ENCODE data around the gene UGT1A4.

Gene UGT1A4

GRCh38 chr2:233814056-233814835 lies 95.7 kb downstream of the UGT1A4 start:
- no peak for DNase-seq

GRCh38 chr2:233815861-233816260 lies 97.3 kb downstream of the UGT1A4 start:
- DNase-seq, result no peak

- no peak for DNase-seq
These were observed 97.8 kb downstream of the UGT1A4 start for GRCh38 chr2:233816334-233816733.

GRCh38 chr2:233816771-233817170 lies 98.2 kb downstream of the UGT1A4 start:
- no peak for DNase-seq

- no peak for DNase-seq
These were observed 98.9 kb downstream of the UGT1A4 start for GRCh38 chr2:233817361-233817911.

GRCh38 chr2:233817995-233818638 lies 99.6 kb downstream of the UGT1A4 start:
- no peak for DNase-seq

GRCh38 chr2:233818639-233819621 lies 100.4 kb downstream of the UGT1A4 start:
- DNase-seq, result no peak

GRCh38 chr2:233819884-233820773 lies 101.6 kb downstream of the UGT1A4 start:
- DNase-seq, result no peak

- DNase-seq, result no peak
These were observed 102.2 kb downstream of the UGT1A4 start for GRCh38 chr2:233820774-233821105.

- DNase-seq, result no peak
These were observed 102.7 kb downstream of the UGT1A4 start for GRCh38 chr2:233821196-233821595.

GRCh38 chr2:233821709-233822100 lies 103.2 kb downstream of the UGT1A4 start:
- DNase-seq, result no peak

GRCh38 chr2:233822101-233822771 lies 103.7 kb downstream of the UGT1A4 start:
- DNase-seq, result no peak

Measured in GF-D8 (cell line).